HL-60 (cell line): ENCODE measurements around the gene OR6M1.

Experiments used
- POLR2AphosphoS5 ChIP-seq: IDR thresholded peaks from 2 replicates; pipeline ENCODE4 v1.6.1; 2012; ENCODE audit warnings: low read depth
- TF ChIP-seq, protein P1 (sequence below): IDR thresholded peaks from one replicate; pipeline ENCODE4 v1.5.1; 2011; ENCODE audit warnings: low read length, control low read depth, inconsistent platforms; ENCODE audit not compliant: insufficient read depth

DNA sequence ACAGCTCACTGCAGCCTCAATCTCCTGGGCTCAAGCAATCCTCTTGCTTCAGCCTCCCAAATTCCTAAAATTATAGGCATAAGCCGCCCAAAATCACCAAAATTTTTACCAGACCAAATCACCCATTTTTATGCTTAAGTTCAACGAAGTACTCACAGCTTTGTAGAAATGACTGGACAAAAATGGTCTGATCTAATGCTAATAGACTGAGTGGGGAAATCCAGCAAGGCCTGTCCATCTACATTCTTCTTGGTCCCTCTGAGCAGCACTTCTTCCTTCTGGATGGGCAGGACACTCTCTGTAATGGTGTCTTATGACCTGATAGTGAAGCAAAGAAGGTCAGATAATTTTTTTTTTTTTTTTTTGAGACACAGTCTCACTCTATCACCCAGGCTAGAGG, 33.1 kb downstream of the OR6M1 start:
- TF ChIP-seq, protein P1, sequence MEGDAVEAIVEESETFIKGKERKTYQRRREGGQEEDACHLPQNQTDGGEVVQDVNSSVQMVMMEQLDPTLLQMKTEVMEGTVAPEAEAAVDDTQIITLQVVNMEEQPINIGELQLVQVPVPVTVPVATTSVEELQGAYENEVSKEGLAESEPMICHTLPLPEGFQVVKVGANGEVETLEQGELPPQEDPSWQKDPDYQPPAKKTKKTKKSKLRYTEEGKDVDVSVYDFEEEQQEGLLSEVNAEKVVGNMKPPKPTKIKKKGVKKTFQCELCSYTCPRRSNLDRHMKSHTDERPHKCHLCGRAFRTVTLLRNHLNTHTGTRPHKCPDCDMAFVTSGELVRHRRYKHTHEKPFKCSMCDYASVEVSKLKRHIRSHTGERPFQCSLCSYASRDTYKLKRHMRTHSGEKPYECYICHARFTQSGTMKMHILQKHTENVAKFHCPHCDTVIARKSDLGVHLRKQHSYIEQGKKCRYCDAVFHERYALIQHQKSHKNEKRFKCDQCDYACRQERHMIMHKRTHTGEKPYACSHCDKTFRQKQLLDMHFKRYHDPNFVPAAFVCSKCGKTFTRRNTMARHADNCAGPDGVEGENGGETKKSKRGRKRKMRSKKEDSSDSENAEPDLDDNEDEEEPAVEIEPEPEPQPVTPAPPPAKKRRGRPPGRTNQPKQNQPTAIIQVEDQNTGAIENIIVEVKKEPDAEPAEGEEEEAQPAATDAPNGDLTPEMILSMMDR: no peak
- no peak for TF ChIP-seq POLR2AphosphoS5
